Prostate gland (tissue), 2 donors: ENCODE measurements around the gene CABLES1.

ENCODE experiments used
- CTCF ChIP-seq, 4 experiments: fragments of 200-600 bp in 2 of 4; fragments of 450-650 bp in 2 of 4; sonication (generic) in 2 of 4; IDR thresholded peaks; 1 replicate in 3 of 4; 2 replicates in 1 of 4; pipeline ENCODE4 v1.5.1; 2016 to 2019; ENCODE audit warnings: antibody characterized with exemption in 4 of 4, mild to moderate bottlenecking in 2 of 4, moderate library complexity in 2 of 4
- POLR2A ChIP-seq: fragments of 450-650 bp; IDR thresholded peaks from one replicate; pipeline ENCODE4 v1.6.1; 2016; ENCODE audit warnings: antibody characterized with exemption, mild to moderate bottlenecking
- POLR2AphosphoS5 ChIP-seq: sonication (generic); formaldehyde crosslinking; IDR thresholded peaks from one replicate; pipeline ENCODE4 v1.6.1; 2017; ENCODE audit warnings: antibody characterized with exemption

- TF ChIP-seq POLR2A, result no peak
- TF ChIP-seq CTCF (IDR thresholded peaks at IDR 0.05), result no peak
- TF ChIP-seq POLR2AphosphoS5, result no peak
Observed at GRCh38 chr18:23188068-23188760, 52.9 kb downstream of the CABLES1 start.
